Erythroblast (primary cell): ENCODE data around the gene RTCB.

Experiments
- DNase-seq, 2 experiments: peaks; one replicate each; lab custom pipeline; 2025; lab: John Stamatoyannopoulos, UW
- GATA1 ChIP-seq: IDR thresholded peaks from 2 replicates; pipeline ENCODE4 v1.6.1; 2011; ENCODE audit warnings: low read depth, mild to moderate bottlenecking, control low read depth, low read length, moderate library complexity
- POLR2A ChIP-seq: IDR thresholded peaks from 2 replicates; pipeline ENCODE4 v1.6.1; 2011; ENCODE audit warnings: mild to moderate bottlenecking, low read length

Gene RTCB

GRCh38 chr22:32339190-32340012 lies 72.6 kb downstream of the RTCB start:
- no peak for TF ChIP-seq POLR2A
- TF ChIP-seq GATA1, result no peak
- no peak for DNase-seq

GRCh38 chr22:32338757-32339156 lies 73.3 kb downstream of the RTCB start:
- DNase-seq, result no peak
- TF ChIP-seq GATA1 (no peak), POLR2A (no peak)
